GM10266 (cell line): Measurements from ENCODE around the gene RBM20.

Experiments used
- DNase-seq: peaks from one replicate; pipeline ENCODE4 v3.0.0; 2012; ENCODE audit errors: extremely low spot score
- TF ChIP-seq, protein P1 (sequence below): IDR thresholded peaks from 2 replicates; pipeline ENCODE4 v1.5.1; 2012; ENCODE audit warnings: mild to moderate bottlenecking, low read depth; ENCODE audit not compliant: control insufficient read depth, insufficient read depth; ENCODE audit errors: missing control alignments

RBM20 gene

DNA sequence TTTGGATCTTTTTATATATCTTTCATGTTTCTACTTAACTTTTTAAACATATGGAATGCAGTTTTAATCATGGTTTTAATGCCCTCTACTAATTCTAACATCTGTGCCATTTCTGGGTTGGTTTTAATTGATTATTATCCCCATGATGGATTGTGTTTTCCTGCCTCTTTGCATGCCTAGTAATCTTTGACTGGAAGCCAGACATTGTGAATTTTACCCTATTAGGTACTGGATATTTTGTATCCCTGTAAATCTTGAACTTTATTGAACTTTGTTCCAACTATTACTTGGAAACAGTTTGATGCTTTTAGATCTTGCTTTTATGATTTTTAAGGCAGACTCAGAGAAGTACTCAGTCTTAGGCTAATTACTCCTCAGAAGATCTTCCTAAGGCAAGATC, 16.0 kb upstream of the RBM20 start:
- no peak for DNase-seq
- TF ChIP-seq, protein P1, sequence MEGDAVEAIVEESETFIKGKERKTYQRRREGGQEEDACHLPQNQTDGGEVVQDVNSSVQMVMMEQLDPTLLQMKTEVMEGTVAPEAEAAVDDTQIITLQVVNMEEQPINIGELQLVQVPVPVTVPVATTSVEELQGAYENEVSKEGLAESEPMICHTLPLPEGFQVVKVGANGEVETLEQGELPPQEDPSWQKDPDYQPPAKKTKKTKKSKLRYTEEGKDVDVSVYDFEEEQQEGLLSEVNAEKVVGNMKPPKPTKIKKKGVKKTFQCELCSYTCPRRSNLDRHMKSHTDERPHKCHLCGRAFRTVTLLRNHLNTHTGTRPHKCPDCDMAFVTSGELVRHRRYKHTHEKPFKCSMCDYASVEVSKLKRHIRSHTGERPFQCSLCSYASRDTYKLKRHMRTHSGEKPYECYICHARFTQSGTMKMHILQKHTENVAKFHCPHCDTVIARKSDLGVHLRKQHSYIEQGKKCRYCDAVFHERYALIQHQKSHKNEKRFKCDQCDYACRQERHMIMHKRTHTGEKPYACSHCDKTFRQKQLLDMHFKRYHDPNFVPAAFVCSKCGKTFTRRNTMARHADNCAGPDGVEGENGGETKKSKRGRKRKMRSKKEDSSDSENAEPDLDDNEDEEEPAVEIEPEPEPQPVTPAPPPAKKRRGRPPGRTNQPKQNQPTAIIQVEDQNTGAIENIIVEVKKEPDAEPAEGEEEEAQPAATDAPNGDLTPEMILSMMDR = no peak

DNA sequence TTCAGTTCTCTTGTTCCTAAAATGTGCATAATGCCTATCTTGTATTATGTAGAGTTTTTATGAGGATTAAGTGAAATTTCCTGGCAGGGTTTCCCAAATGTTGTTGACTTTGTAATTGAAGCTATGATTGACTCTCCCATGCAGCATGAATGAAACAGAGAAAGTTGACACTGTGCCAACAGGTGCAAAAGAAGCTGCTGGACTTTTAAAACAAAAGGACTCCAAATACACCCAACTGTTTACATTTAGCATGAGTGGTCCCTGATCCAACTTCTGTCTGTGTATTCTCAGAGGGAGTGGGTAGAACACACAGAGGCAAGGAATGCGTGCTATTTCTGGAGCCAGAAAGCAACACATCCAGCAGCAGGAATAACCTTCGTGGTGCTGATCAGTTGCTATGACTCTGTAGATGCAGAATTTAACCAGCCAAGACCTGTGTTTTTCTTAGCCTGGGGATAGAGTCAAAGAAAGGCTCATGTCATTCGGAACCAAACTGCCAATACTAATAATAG, 14.4 kb upstream of the RBM20 start:
- DNase-seq = no peak
- TF ChIP-seq, protein P1 = no peak

DNA sequence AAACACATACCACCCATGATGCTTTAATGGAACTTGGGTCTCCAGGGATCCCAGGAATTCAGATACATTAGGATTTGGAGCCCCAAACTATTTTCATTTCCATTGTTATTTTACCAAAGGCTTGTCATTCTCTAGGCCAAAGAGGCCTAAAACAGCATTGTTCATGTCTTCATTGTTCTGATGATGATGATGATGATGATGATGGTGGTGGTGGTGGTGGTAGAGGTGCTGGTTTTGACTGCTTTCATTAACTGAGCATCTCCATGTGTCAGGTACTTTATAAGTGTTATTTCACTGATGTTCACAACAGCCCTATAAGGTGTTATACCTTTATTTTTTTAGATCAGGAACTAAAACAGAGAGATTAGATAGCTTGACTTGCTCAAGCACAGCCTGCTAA, 12.2 kb upstream of the RBM20 start:
- no peak for DNase-seq
- TF ChIP-seq, protein P1 = no peak

DNA sequence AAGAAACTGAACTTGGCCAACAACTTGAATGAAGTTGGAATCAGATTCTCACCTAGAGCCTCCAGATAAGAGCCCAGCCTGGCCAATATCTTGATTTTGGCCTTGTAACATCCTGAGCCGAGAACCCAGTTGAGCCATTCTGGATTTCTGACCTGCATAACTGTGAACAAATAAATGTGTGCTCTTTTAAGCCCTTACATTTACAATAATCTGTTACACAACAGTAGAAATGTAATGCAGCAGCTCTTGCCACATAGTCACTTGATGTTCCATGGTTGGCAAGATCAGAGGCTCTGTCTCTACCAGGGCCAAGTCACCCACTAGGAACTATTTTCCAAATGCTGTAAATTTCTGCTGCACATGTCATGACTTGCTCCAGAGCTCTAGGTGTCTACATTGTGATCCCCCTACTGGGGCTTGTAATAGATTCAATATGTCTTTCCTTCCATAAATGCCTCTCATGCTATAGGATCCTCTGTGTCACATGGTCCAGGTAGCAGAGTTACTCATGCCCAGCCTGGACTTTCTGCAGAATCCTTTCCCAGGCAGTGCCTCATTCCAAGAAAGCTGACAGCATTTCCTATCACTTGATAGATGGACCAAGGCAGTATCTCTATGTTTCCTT, 11.4 kb upstream of the RBM20 start:
- TF ChIP-seq, protein P1 = no peak
- DNase-seq = no peak

DNA sequence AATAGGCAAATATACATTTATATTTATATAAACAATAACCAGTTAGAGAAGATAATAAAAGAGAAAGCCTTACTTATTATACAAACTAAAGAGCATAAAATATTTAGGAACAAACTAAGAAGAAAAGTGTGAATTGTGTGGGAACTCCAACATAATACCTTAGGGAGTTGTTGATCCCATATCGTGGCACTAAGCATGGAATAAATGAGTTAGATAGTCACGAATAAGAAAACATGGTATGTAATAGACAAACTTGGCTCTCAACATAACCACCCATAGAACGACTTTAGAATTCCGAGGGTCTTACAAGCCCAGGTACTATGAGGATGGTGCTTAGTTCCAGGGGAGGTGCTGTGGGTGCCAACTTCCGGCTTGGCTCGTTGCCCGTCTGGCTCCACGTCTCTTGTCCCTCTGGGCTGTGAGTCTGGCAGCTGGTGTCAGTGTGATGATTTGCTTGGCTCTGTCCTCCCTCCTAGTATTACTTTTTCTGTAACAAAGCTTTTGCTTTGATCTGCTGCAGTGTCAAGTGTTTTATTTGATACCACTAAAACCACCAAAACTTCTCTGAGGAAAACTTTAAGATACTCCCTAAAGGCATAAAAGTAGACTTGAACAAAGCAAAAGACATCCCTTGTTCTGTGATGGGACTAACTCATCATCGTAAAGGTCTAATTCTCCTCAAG, 9.5 kb upstream of the RBM20 start:
- TF ChIP-seq, protein P1 = no peak
- no peak for DNase-seq

DNA sequence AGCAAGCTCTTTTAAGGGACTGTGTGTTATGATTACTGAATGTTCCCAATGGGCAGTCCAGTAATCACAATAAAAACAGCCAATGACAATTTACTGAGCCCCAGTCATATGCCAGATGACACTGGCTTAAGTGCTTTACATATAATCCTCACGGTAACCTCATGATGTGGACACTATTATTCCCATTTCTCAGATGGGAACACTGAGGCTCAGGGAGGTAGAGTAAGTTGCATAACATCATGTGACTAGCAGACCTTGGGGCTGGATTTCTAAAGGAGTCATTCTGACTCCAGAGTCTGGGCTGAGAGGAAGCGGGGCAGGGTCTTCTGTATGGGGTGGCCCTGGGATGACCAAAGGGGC, 7.6 kb upstream of the RBM20 start:
- DNase-seq = no peak
- TF ChIP-seq, protein P1 = no peak

DNA sequence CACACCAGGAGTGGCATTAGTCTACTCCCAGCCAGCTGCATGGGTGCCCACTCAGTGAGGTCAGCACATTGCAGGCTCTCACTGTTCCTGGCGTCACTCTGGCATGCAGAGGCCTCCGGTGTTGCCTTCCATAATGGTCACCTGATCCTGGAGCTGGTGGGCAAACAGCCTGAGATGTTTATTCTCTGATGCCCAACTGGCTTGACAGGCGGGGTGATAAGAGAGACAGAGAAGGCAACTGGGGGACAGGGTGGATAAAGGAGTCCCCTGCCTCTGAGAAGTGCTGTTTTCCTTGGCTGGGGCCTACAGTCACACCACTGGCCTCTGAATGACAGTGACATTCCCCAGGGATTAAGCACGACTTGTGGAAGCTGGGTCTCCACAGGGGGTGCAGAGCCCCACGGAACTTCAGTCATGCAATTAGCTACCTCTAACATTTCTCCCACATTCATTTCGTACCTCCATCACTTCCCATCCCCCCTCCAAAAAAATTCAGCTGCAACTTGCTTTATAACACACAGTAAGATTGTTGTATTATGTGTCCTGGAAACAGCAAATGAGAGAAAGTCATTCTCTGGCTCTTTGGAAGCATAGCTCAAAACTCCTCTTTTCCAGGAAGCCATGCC, 7.1 kb upstream of the RBM20 start:
- TF ChIP-seq, protein P1 = no peak
- DNase-seq = no peak
